ENCODE results near the gene ABLIM1.

GRCh38 chr10:114448897-114449296, 209.2 kb downstream of the ABLIM1 start:
- TF ChIP-seq, protein P1, sequence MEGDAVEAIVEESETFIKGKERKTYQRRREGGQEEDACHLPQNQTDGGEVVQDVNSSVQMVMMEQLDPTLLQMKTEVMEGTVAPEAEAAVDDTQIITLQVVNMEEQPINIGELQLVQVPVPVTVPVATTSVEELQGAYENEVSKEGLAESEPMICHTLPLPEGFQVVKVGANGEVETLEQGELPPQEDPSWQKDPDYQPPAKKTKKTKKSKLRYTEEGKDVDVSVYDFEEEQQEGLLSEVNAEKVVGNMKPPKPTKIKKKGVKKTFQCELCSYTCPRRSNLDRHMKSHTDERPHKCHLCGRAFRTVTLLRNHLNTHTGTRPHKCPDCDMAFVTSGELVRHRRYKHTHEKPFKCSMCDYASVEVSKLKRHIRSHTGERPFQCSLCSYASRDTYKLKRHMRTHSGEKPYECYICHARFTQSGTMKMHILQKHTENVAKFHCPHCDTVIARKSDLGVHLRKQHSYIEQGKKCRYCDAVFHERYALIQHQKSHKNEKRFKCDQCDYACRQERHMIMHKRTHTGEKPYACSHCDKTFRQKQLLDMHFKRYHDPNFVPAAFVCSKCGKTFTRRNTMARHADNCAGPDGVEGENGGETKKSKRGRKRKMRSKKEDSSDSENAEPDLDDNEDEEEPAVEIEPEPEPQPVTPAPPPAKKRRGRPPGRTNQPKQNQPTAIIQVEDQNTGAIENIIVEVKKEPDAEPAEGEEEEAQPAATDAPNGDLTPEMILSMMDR (IDR thresholded peaks at IDR 0.05; ENCODE audit: insufficient read depth, low read depth, low read length), result no peak
- no peak for TF ChIP-seq EZH2 (IDR thresholded peaks at IDR 0.05; ENCODE audit: insufficient read depth, low read length)
